Measurements from ENCODE around the gene GARIN1A. TPM values are rescaled to one million over a fixed set of nuclear protein-coding genes. Genes with fewer than 3 reads are reported as not detected.

The GARIN1A gene
- polyA plus RNA-seq, 2 donors: 0.80 to 2.1 TPM

Other genes starting within 250 kb of the GARIN1A start
- gene HILPDA, start 216.4 kb upstream of the GARIN1A start, polyA plus RNA-seq: 100 to 1,000 TPM in 1 of 2 donors, 10 to 100 TPM in 1; 82.5 to 333 TPM
- 10 to 100 TPM in 1 of 2 donors, 1 to 10 TPM in 1; 8.2 to 10.5 TPM for gene METTL2B, start 195.5 kb upstream of the GARIN1A start, polyA plus RNA-seq
- gene CALU, start 67.1 kb downstream of the GARIN1A start, polyA plus RNA-seq: 10 to 100 TPM in 1 of 2 donors, 1 to 10 TPM in 1; 8.3 to 21.6 TPM
- gene OPN1SW, start 103.5 kb downstream of the GARIN1A start, polyA plus RNA-seq: not detected
- 1 to 10 TPM; 1.4 to 1.9 TPM for gene CCDC136, start 119.7 kb downstream of the GARIN1A start, polyA plus RNA-seq
- gene FLNC, start 158.1 kb downstream of the GARIN1A start, polyA plus RNA-seq: 1 to 10 TPM; 3.1 to 7.7 TPM
- 100 to 1,000 TPM; 260 to 273 TPM for gene ATP6V1F, start 190.6 kb downstream of the GARIN1A start, polyA plus RNA-seq
- 1 to 10 TPM; 1.4 to 5.5 TPM for gene KCP, start 238.4 kb downstream of the GARIN1A start, polyA plus RNA-seq